Adipose tissue (tissue), 3 donors: ENCODE results near the gene VWA3B. TPM values are rescaled to one million over a fixed set of nuclear protein-coding genes. Genes with fewer than 3 reads are reported as not detected.
"Not testable (repeated sequence)": the region's sequence is repeated elsewhere in the genome, so short reads cannot be mapped to it uniquely, and the experiment has no call there.

ENCODE experiments used
- H3K27ac ChIP-seq: one replicate; pipeline ENCODE4 v1.5.1; 2013; ENCODE audit warnings: low read depth, low read length
- WGBS, 3 donors: extraction: QIAGEN DNeasy Blood & Tissue Kit; methylation state at CpG; one replicate each; pipeline ENCODE4 v1.1.7; 2013; 5-methylcytosine and 5-hydroxymethylcytosine counted together
- polyA plus RNA-seq, 3 donors: library from polyadenylated mRNA; stranded (reverse); fragments of 200-250 nt; gene quantifications; one replicate each; pipeline ENCODE4 v1.2.3, GENCODE V29; 2013
- donor health status: healthy with polysubstance abuse.
- donor health status: Bipolar disorder and iron deficiency.
- donor health status: healthy.

Gene VWA3B
- polyA plus RNA-seq, 3 donors: 0.29 TPM; not detected in 2

GRCh38 chr2:98121149-98121548 is 34.2 kb downstream of the VWA3B start:
- WGBS, 3 donors: 73 to 82% (median 76%) methylated on average over 8 of the region's 8 CpGs

GRCh38 chr2:98122524-98122923 is 35.6 kb downstream of the VWA3B start:
- WGBS, 3 donors: 50 to 78% (median 51%) methylated on average over 3 of the region's 3 CpGs
- H3K27ac ChIP-seq: no peak overlapping the region

More at GRCh38 chr2:98121149-98121548, 34.2 kb downstream of the VWA3B start:
- H3K27ac ChIP-seq: no peak overlapping the region

- H3K27ac ChIP-seq: no peak overlapping the region
- WGBS, 3 donors: 40 to 49% (median 47%) methylated on average over 8 of the region's 8 CpGs
Observed at GRCh38 chr2:98123286-98123685, 36.3 kb downstream of the VWA3B start.

GRCh38 chr2:98126061-98126460 is 39.1 kb downstream of the VWA3B start:
- no peak overlapping the region for H3K27ac ChIP-seq
- 68 to 76% (median 75%) methylated on average over 5 of the region's 5 CpGs for WGBS, 3 donors

- H3K27ac ChIP-seq: no peak overlapping the region
- 71 to 81% (median 74%) methylated on average over 14 to 15 of the region's 15 CpGs for WGBS, 3 donors
Observed at GRCh38 chr2:98127229-98127989, 40.4 kb downstream of the VWA3B start.

- H3K27ac ChIP-seq: no peak overlapping the region
- WGBS, 3 donors: 86 to 88% (median 88%) methylated on average over 7 of the region's 7 CpGs
Observed at GRCh38 chr2:98128556-98129109, 41.7 kb downstream of the VWA3B start.

- H3K27ac ChIP-seq: not testable (repeated sequence)
- WGBS, 3 donors: 37 to 63% (median 63%) methylated on average over 5 of the region's 5 CpGs
Observed at GRCh38 chr2:98130073-98130472, 43.1 kb downstream of the VWA3B start.

GRCh38 chr2:98134172-98135005 is 47.4 kb downstream of the VWA3B start:
- H3K27ac ChIP-seq: no peak overlapping the region
- WGBS, 3 donors: 36 to 70% (median 42%) methylated on average over 12 of the region's 12 CpGs

GRCh38 chr2:98137196-98137595 is 50.2 kb downstream of the VWA3B start:
- no peak overlapping the region for H3K27ac ChIP-seq

- not testable (repeated sequence) for H3K27ac ChIP-seq
- 91 to 97% (median 96%) methylated on average over 13 to 28 of the region's 28 CpGs for WGBS, 3 donors
Observed at GRCh38 chr2:98138978-98139377, 52.0 kb downstream of the VWA3B start.

- H3K27ac ChIP-seq: no peak overlapping the region
- 49 to 61% (median 57%) methylated on average over 5 of the region's 5 CpGs for WGBS, 3 donors
Observed at GRCh38 chr2:98140210-98140609, 53.2 kb downstream of the VWA3B start.

- WGBS, 3 donors: 58 to 72% (median 65%) methylated on average over 6 of the region's 6 CpGs
- H3K27ac ChIP-seq: no peak overlapping the region
Observed at GRCh38 chr2:98142106-98142791, 55.3 kb downstream of the VWA3B start.

- H3K27ac ChIP-seq: no peak overlapping the region
- 73 to 82% (median 76%) methylated on average over 3 of the region's 3 CpGs for WGBS, 3 donors
Observed at GRCh38 chr2:98145070-98145469, 58.1 kb downstream of the VWA3B start.

GRCh38 chr2:98147900-98148299 is 60.9 kb downstream of the VWA3B start:
- H3K27ac ChIP-seq: not testable (repeated sequence)
- 86 to 94% (median 93%) methylated on average over 1 of the region's 1 CpG for WGBS, 3 donors

- 50 to 61% (median 58%) methylated on average over 3 of the region's 3 CpGs for WGBS, 3 donors
- H3K27ac ChIP-seq: no peak overlapping the region
Observed at GRCh38 chr2:98148595-98149332, 61.8 kb downstream of the VWA3B start.

- WGBS, 3 donors: 20 to 35% (median 32%) methylated on average over 4 of the region's 4 CpGs
- no peak overlapping the region for H3K27ac ChIP-seq
Observed at GRCh38 chr2:98149333-98149697, 62.3 kb downstream of the VWA3B start.

GRCh38 chr2:98153481-98153880 is 66.5 kb downstream of the VWA3B start:
- no peak overlapping the region for H3K27ac ChIP-seq
- 77 to 89% (median 88%) methylated on average over 5 of the region's 5 CpGs for WGBS, 3 donors

- no peak overlapping the region for H3K27ac ChIP-seq
- 89 to 92% (median 90%) methylated on average over 8 of the region's 8 CpGs for WGBS, 3 donors
Observed at GRCh38 chr2:98155291-98155690, 68.3 kb downstream of the VWA3B start.
